ENCODE data around the gene MORN4.

MORN4 gene

DNA sequence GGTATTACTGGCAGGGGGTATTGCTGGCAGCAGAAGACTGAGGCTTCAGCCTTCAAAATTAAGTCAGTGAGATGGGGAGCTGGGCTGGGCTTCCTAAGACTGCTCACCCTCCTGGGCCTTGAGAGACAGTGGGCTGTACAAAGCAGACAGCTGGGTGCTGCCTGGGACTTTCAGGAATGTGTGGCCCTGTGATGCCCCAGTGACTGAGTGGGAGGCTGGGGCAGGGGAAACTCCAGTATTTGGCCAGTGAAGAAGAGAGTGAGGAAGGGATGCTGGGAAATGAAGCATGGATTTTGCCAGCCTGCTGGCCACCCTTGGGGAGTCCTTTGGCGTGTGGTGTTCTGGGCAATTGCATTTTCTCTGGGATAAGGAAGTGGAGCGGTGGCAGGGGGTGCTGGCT lies 60.3 kb downstream of the MORN4 start:
- DNase-seq (ENCODE audit: low read depth), result no peak

DNA sequence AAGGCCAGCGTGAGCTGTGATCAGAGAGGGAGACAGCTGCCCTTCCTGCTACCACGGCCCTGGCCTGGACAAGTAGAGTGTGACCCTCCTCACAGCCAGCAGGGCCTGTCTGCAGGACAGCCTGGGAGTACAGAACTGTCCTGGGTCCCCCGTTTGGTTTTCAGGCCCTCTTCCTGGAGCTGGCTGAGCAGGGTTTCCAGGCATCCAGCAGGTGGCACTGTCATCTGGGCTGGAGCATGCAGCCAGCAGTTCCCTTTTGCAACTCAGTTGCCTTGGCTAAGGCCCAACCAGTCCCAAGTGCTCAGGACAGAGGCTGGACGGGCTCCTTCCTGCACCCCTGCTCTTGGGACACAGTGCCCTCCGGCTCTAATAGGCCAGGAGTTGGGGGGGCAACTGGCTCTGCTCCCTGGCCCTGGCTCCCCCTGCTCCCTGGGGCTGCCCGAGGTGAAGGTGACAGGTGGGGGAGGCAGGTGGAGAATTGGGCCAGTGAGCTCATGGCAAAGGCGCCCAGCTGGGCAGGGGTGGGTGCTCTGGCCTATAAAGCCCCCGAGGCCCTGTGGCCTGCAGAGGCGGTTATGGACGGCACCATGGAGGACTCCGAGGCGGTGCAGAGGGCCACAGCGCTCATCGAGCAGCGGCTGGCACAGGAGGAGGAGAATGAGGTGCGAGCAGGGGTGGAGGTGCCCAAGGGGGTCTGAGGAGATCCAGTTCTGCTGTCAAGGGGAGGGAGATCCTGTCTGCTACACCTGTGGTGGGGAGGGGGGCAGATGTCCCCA lies 60.9 kb downstream of the MORN4 start, which contains the start of gene ANKRD2:
TSS of gene ANKRD2 (plus strand) at position 566 of the 776 bp plus-strand sequence. CDS start at position 576, 10 bp downstream.
- DNase-seq (ENCODE audit: low read depth), result peak; percentile 29

DNA sequence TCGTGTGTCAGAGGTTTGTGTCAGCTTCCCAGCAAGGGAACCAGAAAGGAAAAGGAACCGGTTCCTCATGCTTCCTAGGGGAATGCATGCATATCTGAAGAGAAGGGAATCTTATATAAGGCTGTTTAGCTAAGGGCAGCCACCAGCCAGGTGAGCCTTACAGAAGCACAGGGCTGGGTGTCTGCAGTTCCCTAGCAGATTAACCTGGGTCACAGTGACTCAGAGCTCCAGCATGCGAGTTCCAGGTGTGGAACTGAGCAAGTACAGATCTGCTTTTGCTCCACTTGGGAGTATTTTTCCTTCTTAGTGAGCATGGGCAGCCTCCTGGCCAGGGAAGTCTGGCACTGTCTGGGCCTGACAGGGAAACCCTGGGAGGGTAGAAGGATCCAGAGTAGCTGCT lies 61.7 kb downstream of the MORN4 start:
- no peak for DNase-seq (ENCODE audit: low read depth)

DNA sequence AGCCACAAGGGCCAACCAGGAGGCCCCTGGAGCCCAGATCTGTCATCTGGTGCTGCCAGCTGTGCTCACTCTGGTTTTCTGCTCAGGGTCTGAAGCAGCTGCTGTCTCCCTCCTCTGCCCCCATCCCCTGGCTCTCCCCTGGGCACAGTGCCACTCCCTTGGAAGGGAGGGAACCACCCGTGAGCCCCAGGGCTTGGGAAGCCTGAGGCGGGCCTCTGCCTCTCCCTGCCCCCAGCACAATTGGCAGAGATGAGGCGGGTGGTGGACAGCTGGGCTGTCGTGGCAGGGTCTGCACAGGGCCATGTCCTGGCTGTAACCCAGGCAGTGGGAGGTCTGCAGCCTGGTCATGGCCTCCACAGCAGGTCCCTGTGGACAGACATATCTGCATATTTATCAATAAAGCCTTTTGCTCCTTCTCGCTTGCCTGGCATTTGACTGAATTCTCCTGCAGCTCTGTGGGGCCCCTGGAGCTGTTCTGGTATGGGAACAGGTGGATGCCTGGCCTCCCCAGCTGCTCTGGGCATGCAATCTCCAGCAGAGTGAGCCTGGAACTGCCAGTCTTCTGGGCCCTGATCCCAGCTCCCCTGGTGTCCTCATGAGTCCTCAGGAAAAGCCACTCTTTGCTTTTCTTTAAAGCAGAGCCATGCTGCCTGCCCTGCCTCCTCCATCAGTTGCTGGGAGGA lies 62.4 kb downstream of the MORN4 start:
- no peak for DNase-seq (ENCODE audit: low read depth)

DNA sequence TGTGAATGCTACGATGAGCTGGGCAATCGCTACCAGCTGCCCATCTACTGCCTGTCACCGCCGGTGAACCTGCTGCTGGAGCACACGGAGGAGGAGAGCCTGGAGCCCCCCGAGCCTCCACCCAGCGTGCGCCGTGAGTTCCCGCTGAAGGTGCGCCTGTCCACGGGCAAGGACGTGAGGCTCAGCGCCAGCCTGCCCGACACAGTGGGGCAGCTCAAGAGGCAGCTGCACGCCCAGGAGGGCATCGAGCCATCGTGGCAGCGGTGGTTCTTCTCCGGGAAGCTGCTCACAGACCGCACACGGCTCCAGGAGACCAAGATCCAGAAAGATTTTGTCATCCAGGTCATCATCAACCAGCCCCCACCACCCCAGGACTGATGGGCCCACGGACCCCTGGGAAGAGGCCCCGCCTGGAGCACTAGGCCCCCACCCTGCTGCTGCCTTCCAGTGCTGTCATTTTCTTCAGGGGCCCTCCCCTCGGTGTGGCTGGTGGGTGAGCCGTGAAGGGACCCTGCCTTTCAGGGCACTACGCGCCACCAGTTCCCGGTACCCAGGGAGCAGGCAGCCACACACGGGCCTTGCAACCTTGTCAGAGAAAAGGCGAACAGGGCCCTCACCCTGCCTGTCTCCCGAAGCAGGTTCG lies 63.0 kb downstream of the MORN4 start:
- DNase-seq (ENCODE audit: low read depth), result no peak

DNA sequence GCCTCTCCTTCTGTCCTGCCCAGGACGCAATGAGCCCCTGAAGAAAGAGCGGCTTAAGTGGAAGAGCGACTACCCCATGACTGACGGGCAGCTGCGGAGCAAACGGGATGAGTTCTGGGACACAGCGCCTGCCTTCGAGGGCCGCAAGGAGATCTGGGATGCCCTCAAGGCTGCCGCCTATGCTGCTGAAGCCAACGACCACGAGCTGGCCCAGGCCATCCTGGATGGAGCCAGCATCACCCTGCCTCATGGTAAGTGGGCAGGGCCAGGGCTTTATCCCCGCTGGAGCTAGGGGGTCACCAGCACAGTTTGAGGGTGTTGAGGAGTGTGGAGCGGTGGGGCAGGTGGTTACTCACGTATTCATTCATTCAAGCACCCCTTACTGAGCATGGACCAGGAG lies 65.4 kb downstream of the MORN4 start:
- no peak for DNase-seq (ENCODE audit: low read depth)

DNA sequence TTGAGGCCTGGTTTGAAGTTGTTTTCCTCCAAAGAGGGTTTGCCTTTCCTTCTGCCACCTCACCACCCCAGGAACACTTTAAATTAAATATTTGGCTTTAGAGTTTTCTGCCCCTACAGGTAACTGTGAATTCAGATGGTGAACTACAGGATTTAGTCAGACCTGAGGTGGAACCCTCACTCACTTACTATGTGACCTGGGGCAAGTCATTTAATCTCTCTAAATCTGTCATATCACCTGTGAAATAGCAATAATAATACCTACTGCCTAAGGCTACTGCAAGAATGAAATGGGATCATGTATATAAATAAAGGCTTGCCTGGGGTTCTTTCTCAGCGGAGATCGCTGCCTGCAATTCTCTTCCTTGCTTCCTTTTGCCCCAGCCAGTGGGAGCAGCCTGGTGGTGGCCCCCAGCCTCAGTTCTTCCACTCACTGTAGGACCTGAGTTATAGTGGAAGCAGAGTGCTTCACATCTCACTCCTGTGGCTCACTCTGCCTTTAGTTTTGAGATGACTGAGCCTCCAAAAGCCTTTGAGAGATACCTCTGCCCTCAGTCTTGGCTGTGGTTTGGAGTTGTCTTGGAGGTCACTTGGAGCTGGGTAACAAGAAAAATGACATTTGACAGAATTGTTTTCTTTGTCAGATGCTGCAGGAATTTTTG lies 66.8 kb downstream of the MORN4 start:
- no peak for DNase-seq (ENCODE audit: low read depth)

DNA sequence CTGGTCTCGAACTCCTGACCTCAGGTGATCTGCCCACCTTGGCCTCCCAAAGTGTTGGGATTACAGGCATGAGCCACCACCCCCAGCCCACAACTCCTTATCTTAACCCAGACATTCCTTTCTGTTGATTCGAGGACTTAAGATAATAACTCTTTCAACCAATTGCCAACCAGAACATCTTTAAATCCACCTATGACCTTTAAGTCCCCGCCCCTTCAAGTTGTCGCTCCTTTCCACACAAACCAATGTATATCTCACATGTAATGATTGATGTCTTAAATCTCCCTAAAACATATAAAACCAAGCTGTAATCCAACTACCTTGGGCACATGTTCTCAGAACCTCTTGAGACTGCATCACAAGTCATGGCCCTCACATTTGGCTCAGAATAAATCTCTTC lies 68.5 kb downstream of the MORN4 start:
- no peak for DNase-seq (ENCODE audit: low read depth)

Measured in stimulated activated CD8-positive, alpha-beta memory T cell treated with anti-CD3 and anti-CD28 coated beads, Interleukin-4, amount 100 ng/mL, for 24 hours (primary cell).